Nephron (organoid): Measurements from ENCODE around the gene NINJ2.

Experiments used
- H3K27ac Mint-ChIP-seq, 3 experiments: 2 replicates each; pipeline ENCODE4 v1.8.0; 2020; ENCODE audit warnings: mixed read lengths in 3 of 3, mild to moderate bottlenecking in 2 of 3, moderate library complexity in 1 of 3
- H3K27me3 Mint-ChIP-seq: 2 replicates; pipeline ENCODE4 v1.8.0; 2021; ENCODE audit warnings: low read depth, mild to moderate bottlenecking, moderate library complexity, mixed read lengths
- H3K36me3 Mint-ChIP-seq: 2 replicates; pipeline ENCODE4 v1.8.0; 2020; ENCODE audit warnings: low read depth, mixed read lengths
- H3K4me1 Mint-ChIP-seq: 2 replicates; pipeline ENCODE4 v1.8.0; 2020; ENCODE audit warnings: mixed read lengths
- H3K4me3 Mint-ChIP-seq, 3 experiments: 2 replicates each; pipeline ENCODE4 v1.8.0; 2020; ENCODE audit warnings: mild to moderate bottlenecking in 3 of 3, mixed read lengths in 3 of 3, moderate library complexity in 2 of 3
- H3K9me3 Mint-ChIP-seq: 2 replicates; pipeline ENCODE4 v1.8.0; 2020; ENCODE audit warnings: mixed read lengths
- TF ChIP-seq, protein P1 (sequence below), 3 experiments: fragments of 200-600 bp; sonication (generic); IDR thresholded peaks; one replicate each; pipeline ENCODE4 v1.5.0; 2021; ENCODE audit warnings: antibody characterized with exemption in 3 of 3; ENCODE audit not compliant: unreplicated experiment in 3 of 3

NINJ2 gene

DNA sequence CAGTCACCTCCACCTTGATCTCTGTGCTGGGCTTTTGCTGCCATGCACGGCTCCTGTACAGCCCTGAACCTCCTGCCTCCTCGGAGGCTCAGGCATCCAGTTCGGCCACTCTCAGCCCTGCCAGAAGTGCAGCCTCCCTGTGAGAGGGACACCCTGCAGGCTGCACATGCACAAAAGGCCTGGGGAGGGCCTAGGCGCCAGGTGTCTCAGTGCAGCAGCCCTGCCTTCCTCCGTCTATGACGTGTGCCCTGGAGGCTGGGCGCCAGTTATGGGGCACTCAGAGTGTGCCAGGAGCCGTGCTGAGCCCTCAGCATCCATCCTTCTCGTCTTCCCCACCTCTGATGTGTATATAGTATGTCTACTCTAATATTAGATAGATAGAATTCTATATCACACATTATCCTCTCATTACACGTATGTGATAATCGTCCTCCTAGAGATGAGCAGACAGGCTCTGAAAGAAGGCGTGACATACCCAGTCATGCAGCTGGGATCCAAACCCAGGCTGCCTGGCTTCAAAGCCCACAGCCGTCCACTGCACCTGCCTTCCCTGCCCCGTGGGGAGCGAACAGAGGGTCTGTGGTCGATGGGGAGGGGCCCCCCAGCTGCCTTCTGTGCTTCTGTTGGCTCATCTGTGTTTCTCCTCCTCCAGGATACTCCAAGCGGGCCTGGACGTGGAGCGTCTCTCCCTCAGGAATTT, 102.4 kb downstream of the NINJ2 start:
- no peaks in the 10 kb centered on the region for H3K9me3 Mint-ChIP-seq
- no peak overlapping the region for H3K27ac Mint-ChIP-seq
- H3K36me3 Mint-ChIP-seq, result no peaks in the 10 kb centered on the region
- peaks cover 15% of the 10 kb centered on the region for H3K4me1 Mint-ChIP-seq
- H3K27me3 Mint-ChIP-seq, result peaks cover 24% of the 10 kb centered on the region
- TF ChIP-seq, protein P1, sequence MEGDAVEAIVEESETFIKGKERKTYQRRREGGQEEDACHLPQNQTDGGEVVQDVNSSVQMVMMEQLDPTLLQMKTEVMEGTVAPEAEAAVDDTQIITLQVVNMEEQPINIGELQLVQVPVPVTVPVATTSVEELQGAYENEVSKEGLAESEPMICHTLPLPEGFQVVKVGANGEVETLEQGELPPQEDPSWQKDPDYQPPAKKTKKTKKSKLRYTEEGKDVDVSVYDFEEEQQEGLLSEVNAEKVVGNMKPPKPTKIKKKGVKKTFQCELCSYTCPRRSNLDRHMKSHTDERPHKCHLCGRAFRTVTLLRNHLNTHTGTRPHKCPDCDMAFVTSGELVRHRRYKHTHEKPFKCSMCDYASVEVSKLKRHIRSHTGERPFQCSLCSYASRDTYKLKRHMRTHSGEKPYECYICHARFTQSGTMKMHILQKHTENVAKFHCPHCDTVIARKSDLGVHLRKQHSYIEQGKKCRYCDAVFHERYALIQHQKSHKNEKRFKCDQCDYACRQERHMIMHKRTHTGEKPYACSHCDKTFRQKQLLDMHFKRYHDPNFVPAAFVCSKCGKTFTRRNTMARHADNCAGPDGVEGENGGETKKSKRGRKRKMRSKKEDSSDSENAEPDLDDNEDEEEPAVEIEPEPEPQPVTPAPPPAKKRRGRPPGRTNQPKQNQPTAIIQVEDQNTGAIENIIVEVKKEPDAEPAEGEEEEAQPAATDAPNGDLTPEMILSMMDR (IDR thresholded peaks at IDR 0.05; ENCODE audit: unreplicated experiment in 3 of 3), result no peak
- no peak overlapping the region for H3K4me3 Mint-ChIP-seq

DNA sequence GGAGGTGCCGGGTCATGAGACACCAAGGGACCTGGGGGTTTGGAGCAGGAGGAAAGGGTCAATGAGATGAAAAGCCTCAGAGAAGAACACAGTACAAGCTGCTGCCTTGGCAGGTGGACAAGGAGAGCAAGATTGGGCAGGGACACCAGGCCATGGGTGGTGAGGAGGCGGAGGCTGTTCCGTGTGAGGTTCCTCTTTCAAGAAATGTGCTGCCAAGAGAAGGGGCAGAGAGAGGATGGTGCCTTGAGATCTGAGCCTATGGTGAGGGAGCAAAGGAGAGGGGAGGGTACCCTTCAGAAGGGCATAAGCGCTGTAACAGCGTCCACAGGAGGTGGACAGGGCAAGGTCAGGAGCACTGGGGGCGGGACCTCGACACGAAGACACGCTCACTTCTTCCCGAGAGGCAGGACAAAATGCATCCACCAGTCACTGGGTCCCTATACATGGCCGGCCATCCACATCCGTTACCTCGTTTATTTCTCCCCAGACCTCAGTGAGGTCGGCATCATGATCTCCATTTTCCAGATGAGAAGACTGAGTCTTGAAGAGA, 103.3 kb downstream of the NINJ2 start:
- TF ChIP-seq, protein P1 (IDR thresholded peaks at IDR 0.05; ENCODE audit: unreplicated experiment in 3 of 3), result no peak
- peaks cover 24% of the 10 kb centered on the region for H3K27me3 Mint-ChIP-seq

DNA sequence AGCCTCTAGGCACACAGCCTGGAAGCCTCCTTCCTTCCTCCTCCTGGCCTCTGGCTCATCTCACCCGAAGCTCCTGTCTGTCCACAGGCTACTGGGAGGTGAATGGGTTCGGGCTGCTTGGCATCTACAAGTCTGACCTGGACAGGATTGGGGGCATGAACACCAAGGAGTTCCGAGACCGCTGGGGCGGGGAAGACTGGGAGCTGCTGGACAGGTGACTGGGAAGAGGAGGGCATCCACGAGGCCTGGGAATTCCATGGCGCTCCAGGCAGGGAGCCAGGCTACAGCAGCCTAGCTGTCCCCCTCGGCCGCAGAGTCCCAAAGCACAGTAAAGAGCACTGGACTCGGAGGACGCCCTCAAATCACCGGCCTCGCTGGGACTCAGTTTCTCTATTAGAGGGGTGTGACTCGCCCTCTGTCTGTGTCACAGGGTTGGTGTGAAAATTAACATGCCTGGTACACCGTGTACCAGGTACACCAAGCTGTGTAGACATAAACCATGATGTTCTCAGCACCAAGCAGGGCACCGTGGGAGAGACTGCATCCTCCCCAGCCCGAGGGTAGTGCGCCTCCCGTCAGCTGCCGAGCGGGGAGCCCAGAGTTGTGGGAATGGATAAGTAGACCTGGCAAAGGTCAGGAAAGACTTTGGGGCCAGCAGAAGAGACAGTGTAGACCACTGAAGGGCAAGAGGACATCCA, 103.9 kb downstream of the NINJ2 start:
- peaks cover 3% of the 10 kb centered on the region for H3K36me3 Mint-ChIP-seq
- peaks cover 24% of the 10 kb centered on the region for H3K27me3 Mint-ChIP-seq
- H3K4me1 Mint-ChIP-seq, result peaks cover 19% of the 10 kb centered on the region
- peak overlapping the region in 1 of 3 experiments; percentile 50 for H3K27ac Mint-ChIP-seq
- no peak overlapping the region for H3K4me3 Mint-ChIP-seq
- peaks cover 2% of the 10 kb centered on the region for H3K9me3 Mint-ChIP-seq
- TF ChIP-seq, protein P1 (IDR thresholded peaks at IDR 0.05; ENCODE audit: unreplicated experiment in 3 of 3), result no peak

More for the DNA sequence above, 103.3 kb downstream of the NINJ2 start:
- H3K4me3 Mint-ChIP-seq, result no peak overlapping the region
- peaks cover 2% of the 10 kb centered on the region for H3K9me3 Mint-ChIP-seq
- peaks cover 3% of the 10 kb centered on the region for H3K36me3 Mint-ChIP-seq
- peak overlapping the region in 1 of 3 experiments; percentile 50 for H3K27ac Mint-ChIP-seq
- peaks cover 19% of the 10 kb centered on the region for H3K4me1 Mint-ChIP-seq

DNA sequence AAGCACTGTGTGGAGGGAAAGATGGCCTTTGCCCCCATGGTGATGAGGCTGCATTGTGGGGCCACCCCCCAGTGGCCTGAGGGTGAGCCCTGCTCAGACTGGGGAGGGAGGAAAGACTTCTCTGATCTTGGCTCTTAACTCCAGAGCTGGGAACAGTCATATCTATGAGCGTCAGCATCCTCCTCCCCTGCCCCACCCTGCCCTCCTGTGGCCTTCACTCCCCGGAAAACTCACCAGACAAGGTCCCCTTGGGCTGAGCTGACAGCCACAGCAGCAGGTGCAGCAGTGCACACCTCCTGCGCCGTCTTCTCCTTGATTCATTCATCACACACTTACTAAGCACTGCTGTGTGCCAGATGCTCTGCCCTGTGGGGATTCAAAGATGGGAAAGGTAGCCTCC, 104.7 kb downstream of the NINJ2 start:
- Mint-ChIP-seq H3K27ac (no peak overlapping the region), H3K4me3 (no peak overlapping the region), H3K9me3 (peaks cover 2% of the 10 kb centered on the region), H3K27me3 (peaks cover 24% of the 10 kb centered on the region), H3K4me1 (peaks cover 19% of the 10 kb centered on the region), H3K36me3 (peaks cover 3% of the 10 kb centered on the region)
- TF ChIP-seq, protein P1 (IDR thresholded peaks at IDR 0.05; ENCODE audit: unreplicated experiment in 3 of 3), result no peak

DNA sequence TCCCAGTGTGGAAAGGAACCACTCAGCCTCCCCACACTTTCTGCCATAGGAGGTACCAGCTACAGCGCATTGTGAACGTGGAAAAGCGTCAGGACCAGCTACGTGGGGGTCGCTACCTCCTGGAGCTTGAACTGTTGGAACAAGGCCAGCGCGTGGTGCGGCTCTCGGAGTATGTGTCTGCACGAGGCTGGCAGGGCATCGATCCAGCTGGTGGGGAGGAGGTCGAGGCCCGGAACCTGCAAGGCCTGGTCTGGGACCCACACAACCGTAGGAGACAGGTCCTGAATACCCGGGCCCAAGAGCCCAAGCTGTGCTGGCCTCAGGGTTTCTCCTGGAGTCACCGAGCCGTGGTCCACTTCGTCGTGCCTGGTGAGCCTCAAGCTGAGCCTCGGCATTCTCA, 106.7 kb downstream of the NINJ2 start:
- TF ChIP-seq, protein P1 (IDR thresholded peaks at IDR 0.05; ENCODE audit: unreplicated experiment in 3 of 3), result no peak
- Mint-ChIP-seq H3K36me3 (peaks cover 7% of the 10 kb centered on the region), H3K4me1 (peaks cover 35% of the 10 kb centered on the region), H3K4me3 (no peak overlapping the region), H3K27ac (no peak overlapping the region), H3K27me3 (peaks cover 26% of the 10 kb centered on the region), H3K9me3 (peaks cover 2% of the 10 kb centered on the region)
